Peyer's patch (tissue), 4 donors: Measurements from ENCODE around the gene ACYP1. TPM values are rescaled to one million over a fixed set of nuclear protein-coding genes. Genes with fewer than 3 reads are reported as not detected.

ENCODE experiments used
- DNase-seq, 3 donors: peaks; one replicate each; pipeline ENCODE4 v3.0.0-alpha.2; 2017 to 2019
- H3K27ac ChIP-seq, 4 donors: fragments of 200-600 bp; sonication (generic); one replicate each; pipeline ENCODE4 v1.5.1; 2016 to 2019
- H3K27me3 ChIP-seq, 2 donors: fragments of 200-600 bp; sonication (generic); one replicate each; pipeline ENCODE4 v1.5.1; 2019
- H3K36me3 ChIP-seq, 3 donors: fragments of 200-600 bp; sonication (generic); one replicate each; pipeline ENCODE4 v1.5.1; 2016 to 2019
- H3K4me1 ChIP-seq, 4 donors: fragments of 200-600 bp; sonication (generic); one replicate each; pipeline ENCODE4 v1.5.1; 2016 to 2019
- H3K4me3 ChIP-seq, 4 donors: fragments of 200-600 bp; sonication (generic); 1 replicate in 3 of 4; 2 replicates in 1 of 4; pipeline ENCODE4 v1.5.1; 2016 to 2019; ENCODE audit warnings: mild to moderate bottlenecking in 1 of 4
- H3K9me3 ChIP-seq, 4 donors: fragments of 200-600 bp; sonication (generic); one replicate each; pipeline ENCODE4 v1.5.1; 2016 to 2019; ENCODE audit warnings: mild to moderate bottlenecking in 1 of 4
- POLR2A ChIP-seq, 2 donors: fragments of 450-650 bp; IDR thresholded peaks; one replicate each; pipeline ENCODE4 v1.5.1; 2017; ENCODE audit warnings: antibody characterized with exemption in 2 of 2, mild to moderate bottlenecking in 2 of 2, moderate library complexity in 2 of 2
- total RNA-seq, 4 donors: library from RNA; depleted of rRNA; stranded (reverse); fragments of >200 nt; gene quantifications; one replicate each; pipeline ENCODE4 v1.1.0, GENCODE V29; 2016
- TF ChIP-seq, protein P1 (sequence below), 6 experiments: fragments of 450-650 bp in 4 of 6; fragments of 200-600 bp in 2 of 6; sonication (generic) in 1 of 6; IDR thresholded peaks; one replicate each; pipeline ENCODE4 v1.5.1; 2017 to 2019; ENCODE audit warnings: antibody characterized with exemption in 6 of 6, mild to moderate bottlenecking in 3 of 6, moderate library complexity in 1 of 6

ACYP1 gene
- total RNA-seq, 4 donors from 2014 or later: 15.7 to 36.4 (median 25.0) TPM

GRCh38 chr14:75063013-75063412 is 811 bp downstream of the ACYP1 start:
- peak overlapping the region; percentile 79 to 90 (median 88) for H3K4me3 ChIP-seq
- TF ChIP-seq POLR2A (IDR thresholded peaks at IDR 0.05): no peak
- TF ChIP-seq, protein P1, sequence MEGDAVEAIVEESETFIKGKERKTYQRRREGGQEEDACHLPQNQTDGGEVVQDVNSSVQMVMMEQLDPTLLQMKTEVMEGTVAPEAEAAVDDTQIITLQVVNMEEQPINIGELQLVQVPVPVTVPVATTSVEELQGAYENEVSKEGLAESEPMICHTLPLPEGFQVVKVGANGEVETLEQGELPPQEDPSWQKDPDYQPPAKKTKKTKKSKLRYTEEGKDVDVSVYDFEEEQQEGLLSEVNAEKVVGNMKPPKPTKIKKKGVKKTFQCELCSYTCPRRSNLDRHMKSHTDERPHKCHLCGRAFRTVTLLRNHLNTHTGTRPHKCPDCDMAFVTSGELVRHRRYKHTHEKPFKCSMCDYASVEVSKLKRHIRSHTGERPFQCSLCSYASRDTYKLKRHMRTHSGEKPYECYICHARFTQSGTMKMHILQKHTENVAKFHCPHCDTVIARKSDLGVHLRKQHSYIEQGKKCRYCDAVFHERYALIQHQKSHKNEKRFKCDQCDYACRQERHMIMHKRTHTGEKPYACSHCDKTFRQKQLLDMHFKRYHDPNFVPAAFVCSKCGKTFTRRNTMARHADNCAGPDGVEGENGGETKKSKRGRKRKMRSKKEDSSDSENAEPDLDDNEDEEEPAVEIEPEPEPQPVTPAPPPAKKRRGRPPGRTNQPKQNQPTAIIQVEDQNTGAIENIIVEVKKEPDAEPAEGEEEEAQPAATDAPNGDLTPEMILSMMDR (IDR thresholded peaks at IDR 0.05): no peak
- no peaks in the 10 kb centered on the region for H3K27me3 ChIP-seq
- peaks cover 0 to 14% (median 2%) of the 10 kb centered on the region in 4 donors for H3K4me1 ChIP-seq
- DNase-seq: no peak
- no peaks in the 10 kb centered on the region for H3K9me3 ChIP-seq
- peaks cover 0 to 6% (median 0%) of the 10 kb centered on the region in 3 donors for H3K36me3 ChIP-seq
- H3K27ac ChIP-seq: peak overlapping the region in 3 of 4 donors; percentile 81 to 82 (median 81)

DNA sequence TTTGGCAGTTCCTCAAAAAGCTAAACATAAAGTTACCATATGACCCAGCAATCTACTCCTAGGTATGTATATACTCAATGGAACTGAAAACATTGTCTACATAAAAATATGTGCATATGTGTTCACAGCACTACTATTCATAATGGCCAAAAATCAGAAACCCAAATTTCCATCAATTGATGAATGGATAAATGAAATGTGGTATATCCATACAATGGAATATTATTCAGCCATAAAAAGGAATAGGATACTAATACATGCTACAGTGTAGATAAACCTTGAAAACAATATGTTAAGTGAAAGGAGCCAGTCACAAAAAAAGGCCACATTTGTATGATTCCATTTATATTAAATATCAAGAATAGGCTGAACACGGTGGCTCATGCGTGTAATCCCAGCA is 3.4 kb downstream of the ACYP1 start:
- no peak for TF ChIP-seq POLR2A (IDR thresholded peaks at IDR 0.05)
- TF ChIP-seq, protein P1 (IDR thresholded peaks at IDR 0.05): no peak
- peaks cover 0 to 9% (median 2%) of the 10 kb centered on the region in 4 donors for H3K4me1 ChIP-seq
- no peaks in the 10 kb centered on the region for H3K27me3 ChIP-seq
- peaks cover 0 to 6% (median 0%) of the 10 kb centered on the region in 3 donors for H3K36me3 ChIP-seq
- no peaks in the 10 kb centered on the region for H3K9me3 ChIP-seq
- H3K27ac ChIP-seq: no peak overlapping the region
- no peak overlapping the region for H3K4me3 ChIP-seq
- DNase-seq: no peak

- H3K9me3 ChIP-seq: no peaks in the 10 kb centered on the region
- no peak overlapping the region for H3K27ac ChIP-seq
- DNase-seq: no peak
- H3K27me3 ChIP-seq: no peaks in the 10 kb centered on the region
- no peak overlapping the region for H3K4me3 ChIP-seq
- peaks cover 0 to 6% (median 0%) of the 10 kb centered on the region in 3 donors for H3K36me3 ChIP-seq
- H3K4me1 ChIP-seq: peaks cover 0 to 9% (median 2%) of the 10 kb centered on the region in 4 donors
- TF ChIP-seq, protein P1 (IDR thresholded peaks at IDR 0.05): no peak
- TF ChIP-seq POLR2A (IDR thresholded peaks at IDR 0.05): no peak
Observed at GRCh38 chr14:75059642-75060041, 4.2 kb downstream of the ACYP1 start.

GRCh38 chr14:75054421-75054820 is 9.4 kb downstream of the ACYP1 start:
- Histone ChIP-seq H3K4me1 (peaks cover 0 to 5% (median 0%) of the 10 kb centered on the region in 4 donors), H3K27ac (no peak overlapping the region), H3K4me3 (no peak overlapping the region), H3K9me3 (no peaks in the 10 kb centered on the region), H3K27me3 (no peaks in the 10 kb centered on the region), H3K36me3 (no peaks in the 10 kb centered on the region)
- TF ChIP-seq POLR2A (IDR thresholded peaks at IDR 0.05): no peak
- TF ChIP-seq, protein P1 (IDR thresholded peaks at IDR 0.05): no peak
- DNase-seq: no peak

DNA sequence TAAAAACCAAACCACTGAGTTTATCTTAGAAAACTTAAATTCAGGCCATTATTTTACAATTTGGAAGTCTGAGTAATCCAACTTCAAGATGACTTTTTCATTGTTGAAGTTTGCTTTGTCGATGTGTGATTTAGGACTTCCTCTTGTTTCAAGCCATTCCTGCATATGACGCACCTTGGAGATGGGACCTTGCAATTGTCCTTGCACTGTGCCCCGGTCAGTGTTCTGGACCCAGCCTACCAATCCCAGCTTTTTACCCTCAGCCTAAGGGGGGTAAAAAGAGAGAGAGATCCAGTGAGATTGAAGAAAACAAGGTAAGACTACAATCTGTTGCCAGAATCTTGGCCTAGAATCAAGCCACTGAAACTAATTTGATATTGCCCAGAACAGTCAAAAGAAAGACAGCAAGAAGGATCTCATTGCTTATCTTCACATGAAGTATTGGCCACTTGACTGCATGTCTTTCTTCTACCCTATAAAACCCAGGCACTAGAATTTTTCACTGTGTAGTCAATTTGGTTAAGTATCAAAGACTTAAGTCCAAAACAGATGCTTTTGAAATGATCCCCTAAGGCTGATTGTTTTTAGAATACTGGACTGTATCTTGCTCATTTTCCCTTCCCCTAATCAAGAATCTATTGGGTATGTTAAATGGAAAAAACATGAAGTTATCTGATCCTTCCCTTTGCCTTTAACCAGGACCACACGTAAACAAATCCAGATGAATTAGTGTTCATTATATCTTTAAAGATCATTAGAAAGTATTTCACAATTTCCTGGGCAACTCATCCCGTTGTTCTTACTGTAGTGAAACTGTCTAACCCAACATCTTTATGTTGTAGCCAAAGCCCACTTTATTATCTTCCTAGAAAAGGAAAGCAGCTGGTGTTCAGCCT is 10.2 kb downstream of the ACYP1 start:
- Histone ChIP-seq H3K4me1 (peaks cover 0 to 5% (median 0%) of the 10 kb centered on the region in 4 donors), H3K36me3 (peaks cover 0 to 3% (median 0%) of the 10 kb centered on the region in 3 donors), H3K4me3 (no peak overlapping the region), H3K27ac (peak overlapping the region in 1 of 4 donors; percentile 7), H3K9me3 (no peaks in the 10 kb centered on the region), H3K27me3 (no peaks in the 10 kb centered on the region)
- no peak for DNase-seq
- TF ChIP-seq, protein P1 (IDR thresholded peaks at IDR 0.05): no peak
- TF ChIP-seq POLR2A (IDR thresholded peaks at IDR 0.05): no peak
